ENCODE measurements around the gene SLC16A2. TPM values are rescaled to one million over a fixed set of nuclear protein-coding genes. Genes with fewer than 3 reads are reported as not detected.

The SLC16A2 gene
- total RNA-seq, 3 donors from 2014 or later, result 1.3 to 7.9 (median 2.3) TPM

DNA sequence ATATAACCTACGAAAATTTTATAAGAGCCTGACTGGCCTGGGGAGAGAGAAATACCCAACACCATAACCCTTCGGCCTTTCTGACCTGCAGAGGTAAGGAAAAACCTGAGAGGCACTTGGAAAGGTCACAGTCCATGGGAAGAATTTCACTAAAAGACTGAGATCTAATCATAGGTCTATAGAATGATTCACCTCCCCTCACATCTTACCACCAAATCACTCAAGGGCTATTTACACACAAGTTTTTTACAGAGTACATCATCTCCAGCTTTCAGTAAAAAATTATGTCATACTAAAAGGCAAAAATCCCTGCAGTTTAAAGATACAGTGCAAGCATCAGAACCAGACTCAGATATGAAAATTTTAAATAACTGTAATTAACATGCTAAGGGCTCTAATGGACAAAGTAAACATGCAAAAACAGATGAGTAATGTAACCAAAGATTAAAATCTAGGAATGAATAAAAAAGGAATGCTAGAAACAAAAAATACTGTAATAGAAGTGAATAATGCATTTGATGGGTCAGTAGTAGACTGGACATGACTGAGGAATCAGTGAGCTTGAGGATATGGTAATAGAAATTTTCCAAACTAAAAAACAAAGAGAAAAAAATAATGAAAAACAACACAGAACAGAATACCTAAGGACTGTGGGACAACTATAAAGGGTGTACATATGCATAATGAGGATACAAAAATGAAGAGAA lies 32.1 kb upstream of the SLC16A2 start:
- Histone ChIP-seq H3K4me3 (no peak overlapping the region), H3K36me3 (ENCODE audit: low read depth) (no peaks in the 10 kb centered on the region), H3K9me3 (no peaks in the 10 kb centered on the region), H3K4me1 (ENCODE audit: low read depth) (no peaks in the 10 kb centered on the region)
- TF ChIP-seq, protein P1, sequence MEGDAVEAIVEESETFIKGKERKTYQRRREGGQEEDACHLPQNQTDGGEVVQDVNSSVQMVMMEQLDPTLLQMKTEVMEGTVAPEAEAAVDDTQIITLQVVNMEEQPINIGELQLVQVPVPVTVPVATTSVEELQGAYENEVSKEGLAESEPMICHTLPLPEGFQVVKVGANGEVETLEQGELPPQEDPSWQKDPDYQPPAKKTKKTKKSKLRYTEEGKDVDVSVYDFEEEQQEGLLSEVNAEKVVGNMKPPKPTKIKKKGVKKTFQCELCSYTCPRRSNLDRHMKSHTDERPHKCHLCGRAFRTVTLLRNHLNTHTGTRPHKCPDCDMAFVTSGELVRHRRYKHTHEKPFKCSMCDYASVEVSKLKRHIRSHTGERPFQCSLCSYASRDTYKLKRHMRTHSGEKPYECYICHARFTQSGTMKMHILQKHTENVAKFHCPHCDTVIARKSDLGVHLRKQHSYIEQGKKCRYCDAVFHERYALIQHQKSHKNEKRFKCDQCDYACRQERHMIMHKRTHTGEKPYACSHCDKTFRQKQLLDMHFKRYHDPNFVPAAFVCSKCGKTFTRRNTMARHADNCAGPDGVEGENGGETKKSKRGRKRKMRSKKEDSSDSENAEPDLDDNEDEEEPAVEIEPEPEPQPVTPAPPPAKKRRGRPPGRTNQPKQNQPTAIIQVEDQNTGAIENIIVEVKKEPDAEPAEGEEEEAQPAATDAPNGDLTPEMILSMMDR (IDR thresholded peaks at IDR 0.05), result no peak
- no peak for DNase-seq
- no peak for ATAC-seq
- intact Hi-C loops (cut with DNase I, micrococcal nuclease), result no loop called here

DNA sequence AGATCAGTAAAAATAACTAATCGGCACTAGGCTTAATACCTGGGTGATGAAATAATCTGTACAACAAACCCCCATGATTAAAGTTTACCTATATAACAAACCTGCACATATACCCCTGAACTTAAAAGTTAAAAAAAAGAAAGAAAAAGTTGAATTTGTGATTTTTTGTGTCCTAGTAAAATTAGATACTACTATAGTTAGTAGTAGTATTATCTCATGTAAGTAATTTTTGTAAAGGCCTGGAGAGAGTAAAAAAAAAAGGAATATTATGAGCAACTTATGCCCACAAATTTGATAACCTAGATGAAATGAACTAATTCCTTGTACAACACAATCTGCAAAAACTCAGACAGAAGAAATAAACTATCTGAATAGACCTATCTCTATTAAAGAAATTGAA lies 25.7 kb upstream of the SLC16A2 start:
- no peak overlapping the region for H3K4me3 ChIP-seq
- DNase-seq, result no peak
- TF ChIP-seq, protein P1 (IDR thresholded peaks at IDR 0.05), result no peak
- H3K36me3 ChIP-seq (ENCODE audit: low read depth), result no peaks in the 10 kb centered on the region
- no peaks in the 10 kb centered on the region for H3K4me1 ChIP-seq (ENCODE audit: low read depth)
- intact Hi-C loops (cut with DNase I, micrococcal nuclease), result no loop called here
- ATAC-seq, result no peak
- no peaks in the 10 kb centered on the region for H3K9me3 ChIP-seq

DNA sequence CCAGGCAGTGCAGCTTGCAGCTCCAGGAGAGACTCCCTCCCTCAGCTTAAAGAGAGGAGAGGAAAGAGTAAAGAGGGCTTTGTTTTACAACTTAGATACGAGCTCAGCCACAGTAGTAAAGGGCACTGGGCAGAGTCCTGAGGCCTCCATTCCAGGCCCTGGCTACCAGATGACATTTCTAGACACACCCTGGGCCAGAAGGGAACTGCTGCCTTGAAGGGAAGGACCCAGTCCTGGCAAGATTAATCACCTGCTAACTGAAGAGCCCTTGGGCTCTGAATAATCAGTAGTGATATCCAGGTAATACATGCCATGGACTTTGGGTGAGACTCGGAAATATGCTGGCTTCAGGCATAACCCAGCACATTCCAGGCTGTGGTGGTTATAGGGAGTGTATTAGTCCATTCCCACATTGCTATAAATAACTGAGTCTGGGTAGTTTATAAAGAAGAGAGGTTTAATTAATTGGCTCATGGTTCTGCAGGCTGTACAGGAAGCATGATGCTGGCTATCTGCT lies 15.3 kb upstream of the SLC16A2 start:
- Histone ChIP-seq H3K4me1 (ENCODE audit: low read depth) (no peaks in the 10 kb centered on the region), H3K36me3 (ENCODE audit: low read depth) (no peaks in the 10 kb centered on the region), H3K4me3 (no peak overlapping the region), H3K9me3 (no peaks in the 10 kb centered on the region)
- ATAC-seq, result no peak
- no peak for DNase-seq
- TF ChIP-seq, protein P1 (IDR thresholded peaks at IDR 0.05), result no peak
- intact Hi-C loops (cut with DNase I, micrococcal nuclease), result no loop called here

DNA sequence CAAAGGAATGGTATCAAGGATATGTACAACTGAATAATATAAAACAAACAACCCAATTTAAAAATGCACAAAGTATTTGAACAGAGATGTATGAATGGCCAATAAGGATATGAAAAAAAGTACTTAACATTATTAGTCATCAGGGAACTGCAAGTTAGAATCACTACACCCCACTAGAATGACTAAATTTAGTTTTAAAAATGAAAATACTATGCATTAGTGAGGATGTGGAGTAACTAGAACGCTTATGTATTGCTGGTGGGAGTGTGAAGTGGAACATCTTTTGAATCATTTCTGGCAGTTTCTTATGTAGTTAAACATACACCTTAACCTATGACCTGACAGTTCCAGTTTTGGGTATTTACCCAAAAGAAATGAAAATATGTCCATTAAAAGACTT lies 13.0 kb upstream of the SLC16A2 start:
- Histone ChIP-seq H3K36me3 (ENCODE audit: low read depth) (no peaks in the 10 kb centered on the region), H3K9me3 (no peaks in the 10 kb centered on the region), H3K4me3 (no peak overlapping the region), H3K4me1 (ENCODE audit: low read depth) (no peaks in the 10 kb centered on the region)
- DNase-seq, result no peak
- TF ChIP-seq, protein P1 (IDR thresholded peaks at IDR 0.05), result no peak
- intact Hi-C loops (cut with DNase I, micrococcal nuclease), result no loop called here
- ATAC-seq, result no peak

DNA sequence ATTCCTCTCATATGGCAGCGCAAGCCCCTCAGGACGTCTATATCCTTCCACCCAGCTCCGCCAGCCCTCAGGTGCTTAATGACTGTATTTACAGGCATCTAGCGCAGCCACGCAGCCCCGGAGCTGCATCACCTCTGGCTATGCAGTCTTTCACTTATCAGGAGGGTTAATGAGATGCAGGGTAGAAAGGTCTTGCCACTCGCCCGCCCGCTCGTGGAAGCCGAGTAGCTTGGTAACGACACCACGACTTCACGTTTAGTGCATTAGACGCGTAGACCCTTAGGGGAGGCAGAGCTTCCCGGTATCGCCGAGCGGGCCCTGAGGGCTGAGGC lies 1.5 kb upstream of the SLC16A2 start:
- Histone ChIP-seq H3K36me3 (ENCODE audit: low read depth) (no peaks in the 10 kb centered on the region), H3K4me3 (no peak overlapping the region), H3K9me3 (no peaks in the 10 kb centered on the region), H3K4me1 (ENCODE audit: low read depth) (peaks cover 6% of the 10 kb centered on the region)
- TF ChIP-seq, protein P1 (IDR thresholded peaks at IDR 0.05), result no peak
- intact Hi-C loops (cut with DNase I, micrococcal nuclease), result no loop called here
- ATAC-seq (no peak), DNase-seq (peak in 2 of 3 donors; percentile 1 to 20)

All from mucosa of descending colon (tissue), 3 donors.